Mucosa of stomach (tissue), 1 donor: ENCODE measurements around the gene FREM2.

Experiments used
- H3K27me3 ChIP-seq: one replicate; pipeline ENCODE4 v1.7.0; 2013; ENCODE audit warnings: mild to moderate bottlenecking, low read length; ENCODE audit not compliant: control insufficient read depth, insufficient read depth
- H3K36me3 ChIP-seq: one replicate; pipeline ENCODE4 v1.7.0; 2013; ENCODE audit warnings: low read length; ENCODE audit not compliant: control insufficient read depth, insufficient read depth
- H3K4me1 ChIP-seq: one replicate; pipeline ENCODE4 v1.7.0; 2013; ENCODE audit warnings: mild to moderate bottlenecking, low read length; ENCODE audit not compliant: control insufficient read depth, insufficient read depth
- H3K4me3 ChIP-seq: one replicate; pipeline ENCODE4 v1.7.0; 2013; ENCODE audit warnings: low read length
- H3K9ac ChIP-seq: one replicate; pipeline ENCODE4 v1.7.0; 2013; ENCODE audit warnings: mild to moderate bottlenecking, low read length, moderate library complexity
- H3K9me3 ChIP-seq: one replicate; pipeline ENCODE4 v1.7.0; 2013; ENCODE audit warnings: mild to moderate bottlenecking, low read length, moderate library complexity; ENCODE audit not compliant: control insufficient read depth
- donor health status: Pancreatic carcinoma.

FREM2 gene

DNA sequence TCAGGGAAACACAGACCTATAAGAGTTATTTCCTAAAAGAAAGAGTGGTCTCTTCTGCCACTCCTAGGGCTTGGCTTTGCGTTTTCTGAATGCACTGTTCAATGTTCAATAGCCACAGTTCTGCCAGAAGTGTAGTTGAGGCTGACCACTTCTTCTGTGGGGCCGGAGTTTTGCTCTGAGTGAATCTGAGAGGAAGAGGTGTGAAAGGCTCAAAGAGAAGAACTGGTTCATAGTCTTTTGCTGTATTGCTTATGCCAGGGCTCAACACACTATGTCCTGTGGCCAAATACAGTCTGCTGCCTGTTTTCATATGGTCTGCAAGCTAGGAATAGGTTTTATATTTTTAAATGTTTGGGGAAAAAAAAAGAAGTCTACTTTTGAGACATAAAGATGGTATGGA lies 175.6 kb downstream of the FREM2 start:
- Histone ChIP-seq H3K4me3 (no peak overlapping the region), H3K36me3 (no peaks in the 10 kb centered on the region), H3K27me3 (peaks cover 20% of the 10 kb centered on the region), H3K9ac (no peak overlapping the region), H3K4me1 (no peaks in the 10 kb centered on the region), H3K9me3 (no peaks in the 10 kb centered on the region)

DNA sequence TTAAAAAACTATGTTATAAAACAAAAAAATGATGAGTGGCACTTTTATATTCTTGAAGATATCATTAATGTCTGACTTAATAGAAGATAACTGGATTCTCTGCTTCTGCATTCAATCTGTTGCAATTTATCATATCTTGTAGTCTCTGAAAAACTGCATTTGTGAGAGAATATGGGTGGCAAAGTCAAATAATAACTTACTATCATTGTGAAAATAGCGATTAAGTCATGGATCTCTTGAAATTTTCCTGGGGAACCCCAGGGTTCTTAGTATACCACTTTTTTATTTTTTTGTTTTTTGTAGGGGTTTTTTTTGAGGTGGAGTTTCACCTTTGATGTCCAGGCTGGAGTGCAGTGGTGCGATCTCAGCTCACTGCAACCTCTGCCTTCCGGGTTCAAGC lies 176.7 kb downstream of the FREM2 start:
- no peak overlapping the region for H3K9ac ChIP-seq
- no peaks in the 10 kb centered on the region for H3K36me3 ChIP-seq
- H3K4me3 ChIP-seq, result no peak overlapping the region
- H3K4me1 ChIP-seq, result no peaks in the 10 kb centered on the region
- H3K9me3 ChIP-seq, result no peaks in the 10 kb centered on the region
- H3K27me3 ChIP-seq, result peaks cover 18% of the 10 kb centered on the region

GRCh38 chr13:38866649-38867048 lies 179.8 kb downstream of the FREM2 start:
- Histone ChIP-seq H3K9ac (no peak overlapping the region), H3K4me1 (no peaks in the 10 kb centered on the region), H3K4me3 (no peak overlapping the region), H3K9me3 (no peaks in the 10 kb centered on the region), H3K36me3 (no peaks in the 10 kb centered on the region), H3K27me3 (peaks cover 5% of the 10 kb centered on the region)

DNA sequence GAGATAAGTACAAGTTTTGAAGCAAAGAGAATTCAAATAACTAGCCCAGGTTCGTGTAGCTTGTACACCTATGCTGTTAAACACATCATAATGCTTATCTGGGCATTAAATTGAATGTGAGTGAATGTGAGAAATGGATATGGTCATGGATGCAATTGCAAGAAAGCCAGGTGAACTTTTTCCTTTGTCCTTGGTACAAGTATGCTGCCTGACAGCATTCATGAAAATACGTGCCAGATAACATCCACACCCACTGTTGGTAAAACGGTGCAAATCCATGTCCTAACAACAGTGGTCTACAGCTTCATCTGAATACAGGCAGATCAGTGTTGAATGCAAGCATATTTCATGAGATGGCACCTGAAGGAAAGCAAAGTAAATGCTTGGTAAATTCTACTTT lies 181.5 kb downstream of the FREM2 start:
- Histone ChIP-seq H3K27me3 (peaks cover 5% of the 10 kb centered on the region), H3K4me1 (no peaks in the 10 kb centered on the region), H3K9ac (no peak overlapping the region), H3K4me3 (no peak overlapping the region), H3K9me3 (no peaks in the 10 kb centered on the region), H3K36me3 (no peaks in the 10 kb centered on the region)

GRCh38 chr13:38868870-38869269 lies 182.0 kb downstream of the FREM2 start:
- H3K9me3 ChIP-seq, result no peaks in the 10 kb centered on the region
- H3K9ac ChIP-seq, result no peak overlapping the region
- no peaks in the 10 kb centered on the region for H3K36me3 ChIP-seq
- H3K27me3 ChIP-seq, result peaks cover 5% of the 10 kb centered on the region
- H3K4me1 ChIP-seq, result no peaks in the 10 kb centered on the region
- H3K4me3 ChIP-seq, result no peak overlapping the region

GRCh38 chr13:38871275-38871674 lies 184.4 kb downstream of the FREM2 start:
- no peaks in the 10 kb centered on the region for H3K36me3 ChIP-seq
- H3K9ac ChIP-seq, result no peak overlapping the region
- H3K4me3 ChIP-seq, result no peak overlapping the region
- no peaks in the 10 kb centered on the region for H3K27me3 ChIP-seq
- no peaks in the 10 kb centered on the region for H3K4me1 ChIP-seq
- no peaks in the 10 kb centered on the region for H3K9me3 ChIP-seq

GRCh38 chr13:38872693-38873092 lies 185.8 kb downstream of the FREM2 start:
- Histone ChIP-seq H3K36me3 (no peaks in the 10 kb centered on the region), H3K4me1 (no peaks in the 10 kb centered on the region), H3K27me3 (no peaks in the 10 kb centered on the region), H3K9me3 (no peaks in the 10 kb centered on the region), H3K9ac (no peak overlapping the region), H3K4me3 (no peak overlapping the region)

- Histone ChIP-seq H3K4me1 (no peaks in the 10 kb centered on the region), H3K4me3 (no peak overlapping the region), H3K27me3 (no peaks in the 10 kb centered on the region), H3K9ac (no peak overlapping the region), H3K36me3 (no peaks in the 10 kb centered on the region), H3K9me3 (no peaks in the 10 kb centered on the region)
Observed at GRCh38 chr13:38875186-38875875, 188.5 kb downstream of the FREM2 start.

DNA sequence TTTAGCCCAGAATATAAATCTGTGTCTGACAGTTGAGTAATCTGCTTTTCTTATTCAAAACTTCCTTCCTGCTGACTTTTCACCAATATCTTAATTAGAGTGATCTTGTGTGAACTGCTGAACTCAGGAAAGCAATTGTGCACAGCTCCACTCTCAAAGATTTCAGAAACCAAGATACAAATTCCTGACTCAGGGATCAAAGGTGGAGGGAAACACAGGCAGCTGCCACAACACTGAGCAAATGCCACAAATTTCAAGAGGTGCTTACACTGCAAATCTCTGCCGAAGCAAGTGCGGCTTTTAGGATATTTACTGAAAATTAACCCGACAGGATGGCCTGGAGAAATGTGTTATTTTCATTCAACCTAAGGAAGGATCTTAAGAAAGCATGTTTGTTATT lies 192.4 kb downstream of the FREM2 start:
- no peaks in the 10 kb centered on the region for H3K4me1 ChIP-seq
- no peaks in the 10 kb centered on the region for H3K9me3 ChIP-seq
- no peaks in the 10 kb centered on the region for H3K27me3 ChIP-seq
- no peaks in the 10 kb centered on the region for H3K36me3 ChIP-seq
- no peak overlapping the region for H3K4me3 ChIP-seq
- no peak overlapping the region for H3K9ac ChIP-seq

DNA sequence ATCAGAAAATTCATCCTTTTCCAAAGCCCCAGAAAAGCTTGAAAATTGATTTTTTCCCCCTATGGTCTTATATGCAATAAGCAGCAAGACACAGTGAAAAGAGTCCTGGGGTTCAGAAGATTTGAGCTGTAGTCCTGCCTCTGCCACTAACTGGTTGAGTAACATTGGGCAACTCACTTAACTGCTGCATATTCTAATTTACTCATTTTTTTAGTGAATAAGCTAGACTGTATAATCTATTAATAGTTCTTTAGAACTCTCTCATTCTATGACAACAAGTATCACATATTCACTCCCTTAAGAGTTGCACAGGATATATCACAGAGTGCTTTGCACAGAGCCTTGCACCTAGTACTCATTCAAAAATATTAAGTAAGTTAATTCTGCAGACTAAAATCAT lies 192.9 kb downstream of the FREM2 start:
- H3K27me3 ChIP-seq, result no peaks in the 10 kb centered on the region
- H3K4me3 ChIP-seq, result no peak overlapping the region
- H3K36me3 ChIP-seq, result no peaks in the 10 kb centered on the region
- no peaks in the 10 kb centered on the region for H3K4me1 ChIP-seq
- no peak overlapping the region for H3K9ac ChIP-seq
- H3K9me3 ChIP-seq, result no peaks in the 10 kb centered on the region

DNA sequence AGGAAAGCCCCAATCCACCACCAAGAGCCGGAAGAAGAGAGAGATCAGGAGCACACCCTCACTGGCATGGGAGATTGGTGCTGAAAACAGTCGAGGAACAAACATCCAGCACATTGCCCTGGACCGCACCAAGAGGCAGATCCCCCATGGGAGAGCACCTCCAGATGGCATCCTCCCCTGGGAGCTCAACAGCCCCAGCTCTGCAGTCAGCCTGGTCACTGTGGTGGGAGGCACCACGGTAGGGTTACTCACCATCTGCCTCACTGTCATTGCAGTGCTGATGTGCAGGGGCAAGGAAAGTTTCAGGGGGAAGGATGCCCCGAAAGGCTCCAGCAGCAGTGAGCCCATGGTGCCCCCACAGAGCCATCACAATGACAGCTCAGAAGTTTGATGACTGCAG lies 193.5 kb downstream of the FREM2 start:
- Histone ChIP-seq H3K4me3 (no peak overlapping the region), H3K36me3 (no peaks in the 10 kb centered on the region), H3K27me3 (no peaks in the 10 kb centered on the region), H3K4me1 (no peaks in the 10 kb centered on the region), H3K9ac (no peak overlapping the region), H3K9me3 (no peaks in the 10 kb centered on the region)

- Histone ChIP-seq H3K27me3 (no peaks in the 10 kb centered on the region), H3K36me3 (no peaks in the 10 kb centered on the region), H3K4me3 (no peak overlapping the region), H3K9me3 (no peaks in the 10 kb centered on the region), H3K4me1 (no peaks in the 10 kb centered on the region), H3K9ac (no peak overlapping the region)
Observed at GRCh38 chr13:38883783-38884182, 196.9 kb downstream of the FREM2 start.

DNA sequence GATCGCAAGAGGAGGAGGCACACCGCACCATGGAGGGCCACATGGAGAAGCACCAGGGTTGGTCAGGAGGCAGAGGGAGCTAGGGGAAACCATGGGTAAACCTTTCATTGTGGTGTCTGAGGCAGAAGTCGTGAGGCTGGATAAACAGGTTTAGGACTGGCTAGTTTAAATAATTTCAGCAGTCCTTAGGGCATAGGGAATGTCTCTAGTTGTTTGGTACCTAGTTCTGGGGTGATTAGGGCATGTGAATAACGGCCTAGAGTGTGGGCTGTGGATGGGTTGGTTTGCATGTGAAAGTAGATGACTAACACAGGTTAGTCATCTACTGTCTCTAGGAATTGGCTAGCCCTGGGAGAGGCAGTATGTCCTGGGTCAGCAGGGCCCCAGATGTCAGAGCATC lies 201.4 kb downstream of the FREM2 start:
- no peak overlapping the region for H3K9ac ChIP-seq
- H3K36me3 ChIP-seq, result no peaks in the 10 kb centered on the region
- H3K4me3 ChIP-seq, result no peak overlapping the region
- no peaks in the 10 kb centered on the region for H3K27me3 ChIP-seq
- no peaks in the 10 kb centered on the region for H3K9me3 ChIP-seq
- H3K4me1 ChIP-seq, result no peaks in the 10 kb centered on the region
